WTC11 (cell line): ENCODE measurements around the gene UGT1A10.

ENCODE experiments used
- ATF6 ChIP-seq: sonication (generic); formaldehyde crosslinking; IDR thresholded peaks from 2 replicates; pipeline ENCODE4 v1.8.1; 2023; ENCODE audit warnings: mild to moderate bottlenecking, missing genetic modification reagents
- CREB1 ChIP-seq: sonication (generic); formaldehyde crosslinking; IDR thresholded peaks from 2 replicates; pipeline ENCODE4 v1.8.0; 2023; ENCODE audit warnings: mild to moderate bottlenecking, missing genetic modification reagents
- CTCF ChIP-seq: fragments of 200-600 bp; IDR thresholded peaks from 2 replicates; pipeline ENCODE4 v1.8.0; 2022; ENCODE audit warnings: antibody characterized with exemption
- ETV6 ChIP-seq: sonication (generic); formaldehyde crosslinking; IDR thresholded peaks from 2 replicates; pipeline ENCODE4 v1.8.1; 2022; ENCODE audit warnings: mild to moderate bottlenecking, missing genetic modification reagents
- GABPB1 ChIP-seq: sonication (generic); formaldehyde crosslinking; IDR thresholded peaks from 2 replicates; pipeline ENCODE4 v1.8.1; 2023; ENCODE audit warnings: mild to moderate bottlenecking, missing genetic modification reagents
- GTF2I ChIP-seq: fragments of 250-450 bp; sonication (Bioruptor Pico); conservative IDR thresholded peaks from 2 replicates; pipeline ENCODE4 v1.4.0; 2021; ENCODE audit warnings: mild to moderate bottlenecking
- HMGXB4 ChIP-seq: sonication (generic); formaldehyde crosslinking; IDR thresholded peaks from 2 replicates; pipeline ENCODE4 v1.8.1; 2023; ENCODE audit warnings: mild to moderate bottlenecking, moderate library complexity, missing genetic modification reagents
- JUN ChIP-seq: sonication (generic); formaldehyde crosslinking; IDR thresholded peaks from 2 replicates; pipeline ENCODE4 v1.8.0; 2023; ENCODE audit warnings: mild to moderate bottlenecking, missing genetic modification reagents
- NR3C1 ChIP-seq: sonication (generic); formaldehyde crosslinking; conservative IDR thresholded peaks from 2 replicates; pipeline ENCODE4 v1.8.1; 2023; ENCODE audit warnings: low read depth, mild to moderate bottlenecking, missing genetic modification reagents
- SMAD3 ChIP-seq: sonication (generic); formaldehyde crosslinking; IDR thresholded peaks from 2 replicates; pipeline ENCODE4 v1.8.0; 2022; ENCODE audit warnings: missing genetic modification reagents, mild to moderate bottlenecking, borderline replicate concordance
- ZNF263 ChIP-seq: sonication (generic); formaldehyde crosslinking; IDR thresholded peaks from 2 replicates; pipeline ENCODE4 v1.8.1; 2022; ENCODE audit warnings: low read depth, mild to moderate bottlenecking, moderate library complexity, missing genetic modification reagents
- TF ChIP-seq, protein P1 (sequence below): sonication (generic); formaldehyde crosslinking; IDR thresholded peaks from 2 replicates; pipeline ENCODE4 v1.8.1; 2022; ENCODE audit warnings: mild to moderate bottlenecking, missing genetic modification reagents, moderate library complexity, borderline replicate concordance
- TF ChIP-seq, protein P2 (sequence below): sonication (generic); formaldehyde crosslinking; IDR thresholded peaks from 2 replicates; pipeline ENCODE4 v1.8.0; 2023; ENCODE audit warnings: missing genetic modification reagents, mild to moderate bottlenecking, borderline replicate concordance
- TF ChIP-seq, protein P3 (sequence below): fragments of 250-450 bp; sonication (Bioruptor Pico); IDR thresholded peaks from 2 replicates; pipeline ENCODE4 v1.9.0; 2021; ENCODE audit warnings: moderate library complexity, mild to moderate bottlenecking, inconsistent platforms, borderline replicate concordance

DNA sequence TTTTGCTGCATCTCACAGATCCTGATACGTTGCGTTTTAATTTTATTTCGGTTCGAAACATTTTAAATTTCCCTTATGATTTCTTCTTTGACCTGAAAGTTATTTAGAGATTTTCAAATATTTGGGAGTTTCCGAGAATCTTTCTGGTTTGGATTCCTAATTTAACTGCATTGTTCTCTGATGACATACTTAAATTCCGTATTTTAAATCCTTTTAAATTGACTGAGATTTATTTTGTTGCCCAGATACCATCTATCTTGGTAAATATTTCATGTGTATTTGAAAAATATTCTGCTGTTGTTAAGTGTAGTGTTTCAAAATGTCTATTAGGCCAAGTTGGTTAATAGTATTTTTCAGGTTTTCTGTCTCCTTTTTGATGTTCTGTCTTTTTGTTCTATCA, 179.6 kb downstream of the UGT1A10 start:
- TF ChIP-seq CTCF (no peak), GABPB1 (CRISPR knock-in tag) (no peak), JUN (CRISPR knock-in tag) (no peak), GTF2I (no peak), ATF6 (CRISPR knock-in tag) (no peak), ETV6 (CRISPR knock-in tag) (no peak), HMGXB4 (CRISPR knock-in tag) (no peak), CREB1 (no peak), SMAD3 (no peak), ZNF263 (CRISPR knock-in tag) (no peak), NR3C1 (CRISPR knock-in tag) (no peak)
- TF ChIP-seq, protein P1, sequence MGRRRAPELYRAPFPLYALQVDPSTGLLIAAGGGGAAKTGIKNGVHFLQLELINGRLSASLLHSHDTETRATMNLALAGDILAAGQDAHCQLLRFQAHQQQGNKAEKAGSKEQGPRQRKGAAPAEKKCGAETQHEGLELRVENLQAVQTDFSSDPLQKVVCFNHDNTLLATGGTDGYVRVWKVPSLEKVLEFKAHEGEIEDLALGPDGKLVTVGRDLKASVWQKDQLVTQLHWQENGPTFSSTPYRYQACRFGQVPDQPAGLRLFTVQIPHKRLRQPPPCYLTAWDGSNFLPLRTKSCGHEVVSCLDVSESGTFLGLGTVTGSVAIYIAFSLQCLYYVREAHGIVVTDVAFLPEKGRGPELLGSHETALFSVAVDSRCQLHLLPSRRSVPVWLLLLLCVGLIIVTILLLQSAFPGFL, result no peak
- TF ChIP-seq, protein P2, sequence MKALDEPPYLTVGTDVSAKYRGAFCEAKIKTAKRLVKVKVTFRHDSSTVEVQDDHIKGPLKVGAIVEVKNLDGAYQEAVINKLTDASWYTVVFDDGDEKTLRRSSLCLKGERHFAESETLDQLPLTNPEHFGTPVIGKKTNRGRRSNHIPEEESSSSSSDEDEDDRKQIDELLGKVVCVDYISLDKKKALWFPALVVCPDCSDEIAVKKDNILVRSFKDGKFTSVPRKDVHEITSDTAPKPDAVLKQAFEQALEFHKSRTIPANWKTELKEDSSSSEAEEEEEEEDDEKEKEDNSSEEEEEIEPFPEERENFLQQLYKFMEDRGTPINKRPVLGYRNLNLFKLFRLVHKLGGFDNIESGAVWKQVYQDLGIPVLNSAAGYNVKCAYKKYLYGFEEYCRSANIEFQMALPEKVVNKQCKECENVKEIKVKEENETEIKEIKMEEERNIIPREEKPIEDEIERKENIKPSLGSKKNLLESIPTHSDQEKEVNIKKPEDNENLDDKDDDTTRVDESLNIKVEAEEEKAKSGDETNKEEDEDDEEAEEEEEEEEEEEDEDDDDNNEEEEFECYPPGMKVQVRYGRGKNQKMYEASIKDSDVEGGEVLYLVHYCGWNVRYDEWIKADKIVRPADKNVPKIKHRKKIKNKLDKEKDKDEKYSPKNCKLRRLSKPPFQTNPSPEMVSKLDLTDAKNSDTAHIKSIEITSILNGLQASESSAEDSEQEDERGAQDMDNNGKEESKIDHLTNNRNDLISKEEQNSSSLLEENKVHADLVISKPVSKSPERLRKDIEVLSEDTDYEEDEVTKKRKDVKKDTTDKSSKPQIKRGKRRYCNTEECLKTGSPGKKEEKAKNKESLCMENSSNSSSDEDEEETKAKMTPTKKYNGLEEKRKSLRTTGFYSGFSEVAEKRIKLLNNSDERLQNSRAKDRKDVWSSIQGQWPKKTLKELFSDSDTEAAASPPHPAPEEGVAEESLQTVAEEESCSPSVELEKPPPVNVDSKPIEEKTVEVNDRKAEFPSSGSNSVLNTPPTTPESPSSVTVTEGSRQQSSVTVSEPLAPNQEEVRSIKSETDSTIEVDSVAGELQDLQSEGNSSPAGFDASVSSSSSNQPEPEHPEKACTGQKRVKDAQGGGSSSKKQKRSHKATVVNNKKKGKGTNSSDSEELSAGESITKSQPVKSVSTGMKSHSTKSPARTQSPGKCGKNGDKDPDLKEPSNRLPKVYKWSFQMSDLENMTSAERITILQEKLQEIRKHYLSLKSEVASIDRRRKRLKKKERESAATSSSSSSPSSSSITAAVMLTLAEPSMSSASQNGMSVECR (CRISPR knock-in tag), result no peak
- TF ChIP-seq, protein P3, sequence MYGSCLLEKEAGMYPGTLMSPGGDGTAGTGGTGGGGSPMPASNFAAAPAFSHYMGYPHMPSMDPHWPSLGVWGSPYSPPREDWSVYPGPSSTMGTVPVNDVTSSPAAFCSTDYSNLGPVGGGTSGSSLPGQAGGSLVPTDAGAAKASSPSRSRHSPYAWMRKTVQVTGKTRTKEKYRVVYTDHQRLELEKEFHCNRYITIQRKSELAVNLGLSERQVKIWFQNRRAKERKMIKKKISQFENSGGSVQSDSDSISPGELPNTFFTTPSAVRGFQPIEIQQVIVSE (CRISPR knock-in tag), result no peak
